CD4-positive, alpha-beta T cell treated with Interleukin-6 for 4 hours (primary cell): ENCODE results near the gene KCNAB1.

Experiments used
- DNase-seq: peaks from one replicate; pipeline ENCODE4 v3.0.0-alpha.2; 2020; ENCODE audit warnings: mixed read lengths

KCNAB1 gene

GRCh38 chr3:156140001-156140595 lies 19.7 kb downstream of the KCNAB1 start:
- no peak for DNase-seq

GRCh38 chr3:156142702-156143101 lies 22.3 kb downstream of the KCNAB1 start:
- no peak for DNase-seq

- no peak for DNase-seq
Observed at GRCh38 chr3:156143136-156143535, 22.8 kb downstream of the KCNAB1 start.

GRCh38 chr3:156144060-156144459 lies 23.7 kb downstream of the KCNAB1 start:
- DNase-seq = no peak

GRCh38 chr3:156145866-156146265 lies 25.5 kb downstream of the KCNAB1 start:
- DNase-seq = no peak

GRCh38 chr3:156148345-156148945 lies 28.1 kb downstream of the KCNAB1 start:
- DNase-seq = no peak

- no peak for DNase-seq
Observed at GRCh38 chr3:156148946-156149381, 28.6 kb downstream of the KCNAB1 start.

- no peak for DNase-seq
Observed at GRCh38 chr3:156149876-156150275, 29.5 kb downstream of the KCNAB1 start.

GRCh38 chr3:156150434-156151066 lies 30.2 kb downstream of the KCNAB1 start:
- DNase-seq = peak; percentile 50

GRCh38 chr3:156151824-156152428 lies 31.5 kb downstream of the KCNAB1 start:
- DNase-seq = peak; percentile 66

- no peak for DNase-seq
Observed at GRCh38 chr3:156158656-156159295, 38.4 kb downstream of the KCNAB1 start.

- no peak for DNase-seq
Observed at GRCh38 chr3:156160647-156161046, 40.3 kb downstream of the KCNAB1 start.

GRCh38 chr3:156161172-156161571 lies 40.8 kb downstream of the KCNAB1 start:
- DNase-seq = peak; percentile 10

- DNase-seq = no peak
Observed at GRCh38 chr3:156163848-156164247, 43.5 kb downstream of the KCNAB1 start.

- DNase-seq = no peak
Observed at GRCh38 chr3:156166808-156167207, 46.4 kb downstream of the KCNAB1 start.

GRCh38 chr3:156170571-156170970 lies 50.2 kb downstream of the KCNAB1 start:
- no peak for DNase-seq

GRCh38 chr3:156171281-156172267 lies 51.2 kb downstream of the KCNAB1 start:
- DNase-seq = no peak

GRCh38 chr3:156172536-156172935 lies 52.2 kb downstream of the KCNAB1 start:
- no peak for DNase-seq

GRCh38 chr3:156174229-156174847 lies 54.0 kb downstream of the KCNAB1 start:
- DNase-seq = no peak

GRCh38 chr3:156175570-156175969 lies 55.2 kb downstream of the KCNAB1 start:
- no peak for DNase-seq

- no peak for DNase-seq
Observed at GRCh38 chr3:156176048-156176447, 55.7 kb downstream of the KCNAB1 start.
